ENCODE measurements around the gene SRRM1. TPM values are rescaled to one million over a fixed set of nuclear protein-coding genes. Genes with fewer than 3 reads are reported as not detected.

Gene SRRM1
- total and polyA plus RNA-seq, 2 donors (not counting 3 experiments of a cell fraction or from before 2014, with no cell fraction given), result 39.7 to 163 TPM

GRCh38 chr1:24648919-24649318 is 5.8 kb downstream of the SRRM1 start:
- H4K20me1 ChIP-seq (replicated peaks; ENCODE audit: control insufficient read depth, extremely low read depth, insufficient read depth, low read length), result peaks cover 6% of the 10 kb centered on the region
- H3K4me2 ChIP-seq (ENCODE audit: insufficient read depth, low read length), result no peak overlapping the region
- H3K4me3 ChIP-seq (replicated peaks in 1 of 3; ENCODE audit: insufficient read depth in 1 of 3, low read depth in 1 of 3, low read length in 3 of 3), result no peak overlapping the region
- TF ChIP-seq MAX (IDR thresholded peaks at IDR 0.05; ENCODE audit: insufficient read depth, insufficient read length), result no peak
- TF ChIP-seq JUN (IDR thresholded peaks at IDR 0.05; ENCODE audit: borderline replicate concordance, insufficient read depth, insufficient read length, low read depth), result no peak
- POLR2A ChIA-PET, result interaction anchor here (1.0 kb wide), 1 partner anchor 35 kb away, joined by 4 read pairs; no protein-coding TSS in a partner anchor
- no TSS peak for BruUV-seq (replicated peaks)
- H3K9me3 ChIP-seq (replicated peaks; ENCODE audit: control insufficient read depth, insufficient read depth, low read length), result no peaks in the 10 kb centered on the region
- intact Hi-C loops (cut with micrococcal nuclease), result no loop called here
- FAIRE-seq (no peak), DNase-seq (ENCODE audit: low read depth, low spot score) (no peak)
- no peaks in the 10 kb centered on the region for H3K27me3 ChIP-seq (ENCODE audit: control insufficient read depth in 2 of 2, insufficient read depth in 2 of 2, low read length in 2 of 2)
- H3K36me3 ChIP-seq (ENCODE audit: control insufficient read depth in 2 of 2, extremely low read depth in 1 of 2, insufficient read depth in 2 of 2, low read length in 2 of 2), result peaks cover 26 to 48% of the 10 kb centered on the region in 2 experiments
- H3K79me2 ChIP-seq (ENCODE audit: control insufficient read depth, insufficient read depth, low read length), result peaks cover 50% of the 10 kb centered on the region
- peaks cover 11% of the 10 kb centered on the region for H3K4me1 ChIP-seq (ENCODE audit: control insufficient read depth, extremely low read depth, insufficient read depth, low read length)
- dilution Hi-C loops (cut with MboI; ENCODE audit: extremely low pct_ligation_motif_present, low sequenced_read_pairs), result no loop called here
- H3K9ac ChIP-seq (replicated peaks; ENCODE audit: extremely low read depth, insufficient read depth, low read length), result no peak overlapping the region
- H3K9me1 ChIP-seq (replicated peaks; ENCODE audit: control insufficient read depth, extremely low read depth, insufficient read depth, low read length), result no peaks in the 10 kb centered on the region
- H2AFZ ChIP-seq (ENCODE audit: low read depth, low read length), result no peak overlapping the region
- CTCF ChIA-PET, result interaction anchor here (1.1 to 2.1 kb wide), 2 partner anchors 39 to 186 kb away, joined by 5 to 7 read pairs; no protein-coding TSS in a partner anchor
- H3K27ac ChIP-seq (ENCODE audit: insufficient read depth, low read depth, low read length), result no peak overlapping the region

- no peak overlapping the region for H3K27ac ChIP-seq (ENCODE audit: insufficient read depth, low read depth, low read length)
- FAIRE-seq (no peak), DNase-seq (ENCODE audit: low read depth, low spot score) (no peak)
- H3K9ac ChIP-seq (replicated peaks; ENCODE audit: extremely low read depth, insufficient read depth, low read length), result no peak overlapping the region
- no peaks in the 10 kb centered on the region for H3K27me3 ChIP-seq (ENCODE audit: control insufficient read depth in 2 of 2, insufficient read depth in 2 of 2, low read length in 2 of 2)
- CTCF ChIA-PET, result interaction anchor here (2.5 kb wide), 1 partner anchor 18 kb away, joined by 6 read pairs; no protein-coding TSS in a partner anchor
- H3K79me2 ChIP-seq (ENCODE audit: control insufficient read depth, insufficient read depth, low read length), result peaks cover 40% of the 10 kb centered on the region
- no TSS peak for BruUV-seq (replicated peaks)
- H4K20me1 ChIP-seq (replicated peaks; ENCODE audit: control insufficient read depth, extremely low read depth, insufficient read depth, low read length), result no peaks in the 10 kb centered on the region
- no peak for TF ChIP-seq POLR2AphosphoS5 (IDR thresholded peaks at IDR 0.05; ENCODE audit: insufficient read depth, low read depth, low read length)
- TF ChIP-seq POLR2A (IDR thresholded peaks at IDR 0.05; ENCODE audit: low read depth, low read length), result no peak
- no peak for TF ChIP-seq MYC (IDR thresholded peaks at IDR 0.05; ENCODE audit: low read depth, low read length)
- no peak for TF ChIP-seq MAX (IDR thresholded peaks at IDR 0.05; ENCODE audit: insufficient read depth, insufficient read length)
- no peak for TF ChIP-seq FOS (IDR thresholded peaks at IDR 0.05; ENCODE audit: borderline replicate concordance, insufficient read depth, low read length)
- no peak for TF ChIP-seq JUN (IDR thresholded peaks at IDR 0.05; ENCODE audit: borderline replicate concordance, insufficient read depth, insufficient read length, low read depth)
- dilution Hi-C loops (cut with MboI; ENCODE audit: extremely low pct_ligation_motif_present, low sequenced_read_pairs) (no loop called here), intact Hi-C loops (cut with micrococcal nuclease) (no loop called here)
- POLR2A ChIA-PET, result no interaction called here
- no peak overlapping the region for H3K4me2 ChIP-seq (ENCODE audit: insufficient read depth, low read length)
- no peak overlapping the region for H3K4me3 ChIP-seq (replicated peaks in 1 of 3; ENCODE audit: insufficient read depth in 1 of 3, low read depth in 1 of 3, low read length in 3 of 3)
- no peaks in the 10 kb centered on the region for H3K4me1 ChIP-seq (ENCODE audit: control insufficient read depth, extremely low read depth, insufficient read depth, low read length)
- H3K9me1 ChIP-seq (replicated peaks; ENCODE audit: control insufficient read depth, extremely low read depth, insufficient read depth, low read length), result no peaks in the 10 kb centered on the region
- H3K36me3 ChIP-seq (ENCODE audit: control insufficient read depth in 2 of 2, extremely low read depth in 1 of 2, insufficient read depth in 2 of 2, low read length in 2 of 2), result peaks cover 43 to 56% of the 10 kb centered on the region in 2 experiments
- no peaks in the 10 kb centered on the region for H3K9me3 ChIP-seq (replicated peaks; ENCODE audit: control insufficient read depth, insufficient read depth, low read length)
- no peak overlapping the region for H2AFZ ChIP-seq (ENCODE audit: low read depth, low read length)
Measured at GRCh38 chr1:24652382-24652781, 9.3 kb downstream of the SRRM1 start.

Measured in endothelial cell of umbilical vein (primary cell).